HG02943 (cell line): ENCODE measurements around the gene NHSL2.

Source experiments
- ATAC-seq: cut with Tn5 transposase; IDR thresholded peaks from one replicate; pipeline ENCODE4 v1.9.1; 2021; ENCODE audit warnings: mild to moderate bottlenecking, low read depth, moderate library complexity; ENCODE audit not compliant: unreplicated experiment

NHSL2 gene

GRCh38 chrX:71978164-71978563 is 67.5 kb downstream of the NHSL2 start:
- no peak for ATAC-seq

- no peak for ATAC-seq
Observed at GRCh38 chrX:71989768-71990426, 79.3 kb downstream of the NHSL2 start.

- no peak for ATAC-seq
Observed at GRCh38 chrX:71990518-71990917, 79.9 kb downstream of the NHSL2 start.

GRCh38 chrX:71991164-71991563 is 80.5 kb downstream of the NHSL2 start:
- ATAC-seq, result no peak

GRCh38 chrX:71992711-71993110 is 82.1 kb downstream of the NHSL2 start:
- no peak for ATAC-seq

- no peak for ATAC-seq
Observed at GRCh38 chrX:71993371-71993770, 82.7 kb downstream of the NHSL2 start.

- ATAC-seq, result no peak
Observed at GRCh38 chrX:71994601-71995000, 84.0 kb downstream of the NHSL2 start.

- ATAC-seq, result no peak
Observed at GRCh38 chrX:71995122-71995521, 84.5 kb downstream of the NHSL2 start.

- no peak for ATAC-seq
Observed at GRCh38 chrX:71996136-71996535, 85.5 kb downstream of the NHSL2 start.

GRCh38 chrX:71996826-71997225 is 86.2 kb downstream of the NHSL2 start:
- no peak for ATAC-seq

- ATAC-seq, result no peak
Observed at GRCh38 chrX:71997320-71997719, 86.7 kb downstream of the NHSL2 start.

GRCh38 chrX:71998836-71999509 is 88.3 kb downstream of the NHSL2 start:
- no peak for ATAC-seq

- no peak for ATAC-seq
Observed at GRCh38 chrX:71999535-71999934, 88.9 kb downstream of the NHSL2 start.

GRCh38 chrX:72001471-72001870 is 90.8 kb downstream of the NHSL2 start:
- no peak for ATAC-seq

GRCh38 chrX:72001906-72002305 is 91.3 kb downstream of the NHSL2 start:
- ATAC-seq, result no peak

- ATAC-seq, result no peak
Observed at GRCh38 chrX:72002875-72003274, 92.2 kb downstream of the NHSL2 start.

- no peak for ATAC-seq
Observed at GRCh38 chrX:72003811-72004750, 93.4 kb downstream of the NHSL2 start.

GRCh38 chrX:72005046-72005445 is 94.4 kb downstream of the NHSL2 start:
- ATAC-seq, result no peak

GRCh38 chrX:72006461-72006860 is 95.8 kb downstream of the NHSL2 start:
- no peak for ATAC-seq

GRCh38 chrX:72009731-72010130 is 99.1 kb downstream of the NHSL2 start:
- ATAC-seq, result no peak

GRCh38 chrX:72011734-72012133 is 101.1 kb downstream of the NHSL2 start:
- ATAC-seq, result no peak
